ENCODE measurements around the gene PDLIM5. TPM values are rescaled to one million over a fixed set of nuclear protein-coding genes. Genes with fewer than 3 reads are reported as not detected.

PDLIM5 gene
- polyA plus RNA-seq, 1 donor (not counting 4 experiments of a cell fraction or from before 2014, with no cell fraction given) = 112 TPM

- Histone ChIP-seq H3K9me1 (ENCODE audit: control insufficient read depth, extremely low read depth, insufficient read depth, low read length) (no peaks in the 10 kb centered on the region), H4K20me1 (ENCODE audit: control insufficient read depth, extremely low read depth, insufficient read depth, low read length) (no peaks in the 10 kb centered on the region), H3K4me1 (ENCODE audit: control insufficient read depth, extremely low read depth, insufficient read depth, low read length) (no peaks in the 10 kb centered on the region), H3K4me2 (ENCODE audit: control insufficient read depth, extremely low read depth, insufficient read depth, low read depth, low read length) (no peak overlapping the region), H3K27ac (ENCODE audit: control insufficient read depth, insufficient read depth, low read length) (no peak overlapping the region), H3K9ac (ENCODE audit: control insufficient read depth, extremely low read depth, insufficient read depth, low read length) (no peak overlapping the region), H3K27me3 (ENCODE audit: control insufficient read depth, extremely low read depth, insufficient read depth, low read length) (no peaks in the 10 kb centered on the region), H3K9me3 (ENCODE audit: control insufficient read depth, low read depth, low read length) (no peaks in the 10 kb centered on the region), H2AFZ (ENCODE audit: control insufficient read depth, low read length) (no peak overlapping the region), H3K36me3 (ENCODE audit: control insufficient read depth in 2 of 2, extremely low read depth in 1 of 2, insufficient read depth in 2 of 2, low read length in 2 of 2) (no peaks in the 10 kb centered on the region), H3K79me2 (ENCODE audit: control insufficient read depth, insufficient read depth, low read length) (no peaks in the 10 kb centered on the region), H3K4me3 (ENCODE audit: control insufficient read depth in 2 of 3, extremely low read depth in 1 of 3, insufficient read depth in 2 of 3, low read depth in 1 of 3, low read length in 3 of 3) (no peak overlapping the region)
- dilution Hi-C loops (cut with MboI; ENCODE audit: extremely low pct_ligation_motif_present, low sequenced_read_pairs) = no loop called here
- DNase-seq (ENCODE audit: low read depth, low spot score) = no peak
- FAIRE-seq = no peak
- TF ChIP-seq EZH2 (IDR thresholded peaks at IDR 0.05; ENCODE audit: low read length) (no peak), CTCF (optimal IDR thresholded peaks at IDR 0.05 in 1 of 3, IDR thresholded peaks at IDR 0.05 in 1 of 3, conservative IDR thresholded peaks at IDR 0.05 in 1 of 3; ENCODE audit: extremely low read depth in 1 of 3, insufficient read depth in 2 of 3, low read length in 3 of 3) (no peak)
These were observed 227.2 kb downstream of the PDLIM5 start for GRCh38 chr4:94678896-94679295.

DNA sequence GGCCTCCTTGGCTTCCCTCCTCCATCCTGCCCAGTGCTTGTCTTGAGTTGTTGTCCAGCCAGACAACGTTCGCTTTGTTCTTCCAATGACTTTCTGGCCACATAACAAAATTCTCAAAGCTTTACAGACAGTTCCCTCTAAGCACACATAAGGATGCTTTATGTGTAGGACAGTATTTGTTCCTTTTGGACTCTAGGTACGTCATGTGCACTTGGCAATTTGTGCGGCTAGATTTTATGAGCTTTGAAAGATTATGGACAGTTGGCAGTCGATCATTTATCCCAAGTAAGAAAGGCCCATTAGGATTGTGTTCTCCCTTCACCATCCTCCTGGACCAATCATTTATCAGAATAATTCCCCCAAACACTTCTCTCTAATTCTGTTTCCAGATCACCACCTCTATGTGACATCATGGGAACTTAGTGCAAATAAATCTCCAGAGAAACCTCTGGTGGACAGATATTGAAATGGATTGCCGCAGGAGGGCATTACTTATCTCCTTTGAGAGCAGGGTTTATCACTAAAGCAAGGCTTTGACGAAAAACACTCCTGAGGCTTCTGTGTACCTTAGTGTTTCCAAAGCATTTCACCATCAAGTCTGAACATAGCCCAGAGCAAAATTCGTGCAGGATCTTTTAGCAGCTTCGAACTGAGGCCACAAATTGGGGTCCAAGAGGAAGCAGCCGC, 228.6 kb downstream of the PDLIM5 start:
- no peaks in the 10 kb centered on the region for H3K36me3 ChIP-seq (ENCODE audit: control insufficient read depth in 2 of 2, extremely low read depth in 1 of 2, insufficient read depth in 2 of 2, low read length in 2 of 2)
- DNase-seq (ENCODE audit: low read depth, low spot score) = no peak
- no peaks in the 10 kb centered on the region for H3K27me3 ChIP-seq (ENCODE audit: control insufficient read depth, extremely low read depth, insufficient read depth, low read length)
- no peaks in the 10 kb centered on the region for H3K9me1 ChIP-seq (ENCODE audit: control insufficient read depth, extremely low read depth, insufficient read depth, low read length)
- H3K4me3 ChIP-seq (ENCODE audit: control insufficient read depth in 2 of 3, extremely low read depth in 1 of 3, insufficient read depth in 2 of 3, low read depth in 1 of 3, low read length in 3 of 3) = no peak overlapping the region
- H3K4me2 ChIP-seq (ENCODE audit: control insufficient read depth, extremely low read depth, insufficient read depth, low read depth, low read length) = no peak overlapping the region
- no peak overlapping the region for H3K27ac ChIP-seq (ENCODE audit: control insufficient read depth, insufficient read depth, low read length)
- no peak overlapping the region for H3K9ac ChIP-seq (ENCODE audit: control insufficient read depth, extremely low read depth, insufficient read depth, low read length)
- no peak for FAIRE-seq
- no peaks in the 10 kb centered on the region for H3K4me1 ChIP-seq (ENCODE audit: control insufficient read depth, extremely low read depth, insufficient read depth, low read length)
- no peaks in the 10 kb centered on the region for H3K9me3 ChIP-seq (ENCODE audit: control insufficient read depth, low read depth, low read length)
- H3K79me2 ChIP-seq (ENCODE audit: control insufficient read depth, insufficient read depth, low read length) = no peaks in the 10 kb centered on the region
- H2AFZ ChIP-seq (ENCODE audit: control insufficient read depth, low read length) = no peak overlapping the region
- dilution Hi-C loops (cut with MboI; ENCODE audit: extremely low pct_ligation_motif_present, low sequenced_read_pairs) = no loop called here
- no peaks in the 10 kb centered on the region for H4K20me1 ChIP-seq (ENCODE audit: control insufficient read depth, extremely low read depth, insufficient read depth, low read length)
- TF ChIP-seq EZH2 (IDR thresholded peaks at IDR 0.05; ENCODE audit: low read length) (no peak), CTCF (optimal IDR thresholded peaks at IDR 0.05 in 1 of 3, IDR thresholded peaks at IDR 0.05 in 1 of 3, conservative IDR thresholded peaks at IDR 0.05 in 1 of 3; ENCODE audit: extremely low read depth in 1 of 3, insufficient read depth in 2 of 3, low read length in 3 of 3) (no peak)
